ENCODE results near the gene HTRA3. TPM values are rescaled to one million over a fixed set of nuclear protein-coding genes. Genes with fewer than 3 reads are reported as not detected.
A peak's percentile ranks its signal among the peaks of the same experiment; 100 is the strongest.

The HTRA3 gene
- total RNA-seq, 2 experiments from 2014 or later = not detected

- Mint-ChIP-seq H3K27me3 (no peaks in the 10 kb centered on the region), H3K27ac (no peak overlapping the region), H3K4me1 (no peaks in the 10 kb centered on the region), H3K36me3 (ENCODE audit: low read depth) (no peaks in the 10 kb centered on the region), H3K9me3 (ENCODE audit: low read depth) (peaks cover 4% of the 10 kb centered on the region), H3K4me3 (no peak overlapping the region)
- intact Hi-C loops (cut with DNase I, micrococcal nuclease) = no loop called here
- ChIA-PET POLR2A (no interaction called here), CTCF (no interaction called here)
- ATAC-seq = no peak
- no peak for DNase-seq
Observed at GRCh38 chr4:8295471-8295870, 25.9 kb downstream of the HTRA3 start.

GRCh38 chr4:8296491-8296890 lies 26.9 kb downstream of the HTRA3 start:
- Mint-ChIP-seq H3K9me3 (ENCODE audit: low read depth) (peaks cover 11% of the 10 kb centered on the region), H3K36me3 (ENCODE audit: low read depth) (no peaks in the 10 kb centered on the region), H3K4me1 (no peaks in the 10 kb centered on the region), H3K27me3 (peaks cover 2% of the 10 kb centered on the region), H3K4me3 (no peak overlapping the region), H3K27ac (no peak overlapping the region)
- CTCF ChIA-PET = no interaction called here
- POLR2A ChIA-PET = no interaction called here
- DNase-seq (no peak), ATAC-seq (no peak)
- intact Hi-C loops (cut with DNase I, micrococcal nuclease) = no loop called here

- H3K36me3 Mint-ChIP-seq (ENCODE audit: low read depth) = no peaks in the 10 kb centered on the region
- H3K4me1 Mint-ChIP-seq = no peaks in the 10 kb centered on the region
Observed at GRCh38 chr4:8297141-8297601, 27.6 kb downstream of the HTRA3 start.

GRCh38 chr4:8297691-8298485 lies 28.3 kb downstream of the HTRA3 start:
- ATAC-seq (no peak), DNase-seq (peak; percentile 1)
- no peaks in the 10 kb centered on the region for H3K4me1 Mint-ChIP-seq
- H3K27me3 Mint-ChIP-seq = peaks cover 4% of the 10 kb centered on the region
- ChIA-PET POLR2A (no interaction called here), CTCF (no interaction called here)
- no peaks in the 10 kb centered on the region for H3K36me3 Mint-ChIP-seq (ENCODE audit: low read depth)
- no peak overlapping the region for H3K27ac Mint-ChIP-seq
- no peak overlapping the region for H3K4me3 Mint-ChIP-seq
- intact Hi-C loops (cut with DNase I, micrococcal nuclease) = no loop called here
- H3K9me3 Mint-ChIP-seq (ENCODE audit: low read depth) = peaks cover 11% of the 10 kb centered on the region

More at GRCh38 chr4:8297141-8297601, 27.6 kb downstream of the HTRA3 start:
- Mint-ChIP-seq H3K27me3 (peaks cover 4% of the 10 kb centered on the region), H3K4me3 (no peak overlapping the region), H3K9me3 (ENCODE audit: low read depth) (peaks cover 11% of the 10 kb centered on the region), H3K27ac (no peak overlapping the region)
- POLR2A ChIA-PET = no interaction called here
- CTCF ChIA-PET = no interaction called here
- ATAC-seq (peak; percentile 19), DNase-seq (peak; percentile 4)
- intact Hi-C loops (cut with DNase I, micrococcal nuclease) = no loop called here

GRCh38 chr4:8300832-8301231 lies 31.3 kb downstream of the HTRA3 start:
- DNase-seq (no peak), ATAC-seq (no peak)
- ChIA-PET POLR2A (no interaction called here), CTCF (interaction anchor here (0.7 to 0.8 kb wide), 2 partner anchors 24 to 35 kb away, joined by 3 read pairs; no protein-coding TSS in a partner anchor)
- Mint-ChIP-seq H3K27ac (no peak overlapping the region), H3K36me3 (ENCODE audit: low read depth) (no peaks in the 10 kb centered on the region), H3K4me1 (no peaks in the 10 kb centered on the region), H3K9me3 (ENCODE audit: low read depth) (peaks cover 7% of the 10 kb centered on the region), H3K27me3 (peaks cover 7% of the 10 kb centered on the region), H3K4me3 (no peak overlapping the region)
- intact Hi-C loops (cut with DNase I, micrococcal nuclease) = no loop called here

- ChIA-PET CTCF (no interaction called here), POLR2A (no interaction called here)
- H3K27ac Mint-ChIP-seq = no peak overlapping the region
- no peak for DNase-seq
- intact Hi-C loops (cut with DNase I, micrococcal nuclease) = no loop called here
- no peaks in the 10 kb centered on the region for H3K4me1 Mint-ChIP-seq
- peaks cover 7% of the 10 kb centered on the region for H3K9me3 Mint-ChIP-seq (ENCODE audit: low read depth)
- no peak overlapping the region for H3K4me3 Mint-ChIP-seq
- no peaks in the 10 kb centered on the region for H3K36me3 Mint-ChIP-seq (ENCODE audit: low read depth)
- H3K27me3 Mint-ChIP-seq = peaks cover 7% of the 10 kb centered on the region
- no peak for ATAC-seq
Observed at GRCh38 chr4:8301851-8302730, 32.5 kb downstream of the HTRA3 start.

- Mint-ChIP-seq H3K4me3 (no peak overlapping the region), H3K36me3 (ENCODE audit: low read depth) (no peaks in the 10 kb centered on the region), H3K4me1 (no peaks in the 10 kb centered on the region), H3K27me3 (peaks cover 7% of the 10 kb centered on the region), H3K27ac (no peak overlapping the region), H3K9me3 (ENCODE audit: low read depth) (peaks cover 7% of the 10 kb centered on the region)
- POLR2A ChIA-PET = no interaction called here
- intact Hi-C loops (cut with DNase I, micrococcal nuclease) = no loop called here
- CTCF ChIA-PET = interaction anchor here (0.6 kb wide), 1 partner anchor 24 kb away, joined by 3 read pairs; no protein-coding TSS in a partner anchor
- DNase-seq (no peak), ATAC-seq (no peak)
Observed at GRCh38 chr4:8303081-8303480, 33.5 kb downstream of the HTRA3 start.

GRCh38 chr4:8303485-8304281 lies 34.1 kb downstream of the HTRA3 start:
- no peak for ATAC-seq
- ChIA-PET POLR2A (no interaction called here), CTCF (interaction anchor here (0.6 to 0.7 kb wide), 2 partner anchors 23 to 86 kb away, joined by 3 to 4 read pairs; no protein-coding TSS in a partner anchor)
- Mint-ChIP-seq H3K9me3 (ENCODE audit: low read depth) (peaks cover 7% of the 10 kb centered on the region), H3K27ac (peak overlapping the region; percentile 56), H3K36me3 (ENCODE audit: low read depth) (no peaks in the 10 kb centered on the region), H3K4me1 (no peaks in the 10 kb centered on the region), H3K27me3 (peaks cover 7% of the 10 kb centered on the region), H3K4me3 (peak overlapping the region; percentile 34)
- DNase-seq = no peak
- intact Hi-C loops (cut with DNase I, micrococcal nuclease) = no loop called here

GRCh38 chr4:8304827-8305695 lies 35.5 kb downstream of the HTRA3 start:
- Mint-ChIP-seq H3K27ac (no peak overlapping the region), H3K27me3 (peaks cover 7% of the 10 kb centered on the region), H3K36me3 (ENCODE audit: low read depth) (no peaks in the 10 kb centered on the region), H3K9me3 (ENCODE audit: low read depth) (peaks cover 7% of the 10 kb centered on the region), H3K4me3 (no peak overlapping the region), H3K4me1 (no peaks in the 10 kb centered on the region)
- DNase-seq (no peak), ATAC-seq (no peak)
- CTCF ChIA-PET = interaction anchor here (0.7 kb wide), 1 partner anchor 19 kb away, joined by 3 read pairs; no protein-coding TSS in a partner anchor
- POLR2A ChIA-PET = no interaction called here
- intact Hi-C loops (cut with DNase I, micrococcal nuclease) = no loop called here

- Mint-ChIP-seq H3K4me3 (no peak overlapping the region), H3K4me1 (no peaks in the 10 kb centered on the region), H3K36me3 (ENCODE audit: low read depth) (no peaks in the 10 kb centered on the region), H3K27ac (no peak overlapping the region), H3K27me3 (peaks cover 7% of the 10 kb centered on the region), H3K9me3 (ENCODE audit: low read depth) (peaks cover 2% of the 10 kb centered on the region)
- POLR2A ChIA-PET = no interaction called here
- ATAC-seq (no peak), DNase-seq (no peak)
- CTCF ChIA-PET = interaction anchor here (0.7 kb wide), 1 partner anchor 18 kb away, joined by 3 read pairs; no protein-coding TSS in a partner anchor
- intact Hi-C loops (cut with DNase I, micrococcal nuclease) = no loop called here
Observed at GRCh38 chr4:8305851-8306471, 36.4 kb downstream of the HTRA3 start.

Data from activated CD4-positive, alpha-beta T cell treated with anti-CD3 and anti-CD28 coated beads for 36 hours (primary cell).